Fibroblast of lung (primary cell): ENCODE measurements around the gene MID1. TPM values are rescaled to one million over a fixed set of nuclear protein-coding genes. Genes with fewer than 3 reads are reported as not detected.
A peak's percentile ranks its signal among the peaks of the same experiment; 100 is the strongest.

Experiments
- DNase-seq, 2 donors: peaks; one replicate each; pipeline versions ENCODE4 v3.0.0 to v3.0.0-alpha.2; 2010; ENCODE audit warnings: low read depth in 2 of 2
- H2AFZ ChIP-seq: 2 replicates; pipeline ENCODE4 v1.5.1; 2012; ENCODE audit warnings: low read length, control low read depth, inconsistent platforms
- H3K27ac ChIP-seq: 2 replicates; pipeline ENCODE4 v1.5.1; 2011; ENCODE audit warnings: low read length, control low read depth; ENCODE audit not compliant: insufficient read depth
- H3K27me3 ChIP-seq: 2 replicates; pipeline ENCODE4 v1.5.1; 2011; ENCODE audit warnings: mild to moderate bottlenecking, low read length; ENCODE audit not compliant: control insufficient read depth, insufficient read depth
- H3K36me3 ChIP-seq: 2 replicates; pipeline ENCODE4 v1.5.1; 2011; ENCODE audit warnings: low read length; ENCODE audit not compliant: control insufficient read depth, insufficient read depth
- H3K4me1 ChIP-seq: 2 replicates; pipeline ENCODE4 v1.5.1; 2011; ENCODE audit warnings: low read length; ENCODE audit not compliant: control insufficient read depth, insufficient read depth; ENCODE audit errors: extremely low read depth
- H3K4me2 ChIP-seq: 2 replicates; pipeline ENCODE4 v1.5.1; 2011; ENCODE audit warnings: low read length, control low read depth; ENCODE audit not compliant: insufficient read depth; ENCODE audit errors: extremely low read depth
- H3K4me3 ChIP-seq, 4 experiments: fragments of 200-600 bp in 1 of 4; sonication (generic) in 1 of 4; replicated peaks in 1 of 4; 2 replicates each; pipeline ENCODE4 v1.5.1; 2011 to 2016; ENCODE audit warnings: low read length in 4 of 4, low read depth in 3 of 4, mild to moderate bottlenecking in 3 of 4, control low read depth in 2 of 4, inconsistent platforms in 1 of 4, mixed read lengths in 1 of 4; ENCODE audit not compliant: insufficient read depth in 1 of 4; ENCODE audit errors: control extremely low read depth in 1 of 4
- H3K79me2 ChIP-seq: 2 replicates; pipeline ENCODE4 v1.5.1; 2012; ENCODE audit warnings: mild to moderate bottlenecking, low read length, inconsistent platforms; ENCODE audit not compliant: control insufficient read depth, insufficient read depth
- H3K9ac ChIP-seq: 2 replicates; pipeline ENCODE4 v1.5.1; 2011; ENCODE audit warnings: mild to moderate bottlenecking, low read length, control low read depth; ENCODE audit not compliant: insufficient read depth
- H3K9me3 ChIP-seq: 2 replicates; pipeline ENCODE4 v1.5.1; 2012; ENCODE audit warnings: low read depth, low read length; ENCODE audit not compliant: control insufficient read depth, insufficient read depth
- H4K20me1 ChIP-seq: 2 replicates; pipeline ENCODE4 v1.5.1; 2011; ENCODE audit warnings: low read length; ENCODE audit not compliant: control insufficient read depth, insufficient read depth; ENCODE audit errors: extremely low read depth
- EZH2 ChIP-seq: IDR thresholded peaks from 2 replicates; pipeline ENCODE4 v1.5.1; 2012; ENCODE audit warnings: low read length, control low read depth, mild to moderate bottlenecking; ENCODE audit errors: missing control alignments
- polyA plus RNA-seq, 2 donors: library from polyadenylated mRNA; depleted of rRNA in 1 of 2; stranded (reverse) in 1 of 2; unstranded in 1 of 2; fragments of >200 nt; gene quantifications; 2 replicates each; pipeline ENCODE4 v1.2.1, GENCODE V29; 2011 to 2012; ENCODE audit warnings: missing spikeins in 1 of 2
- total RNA-seq: library from RNA; depleted of rRNA; stranded (reverse); fragments of >200 nt; gene quantifications from 2 replicates; pipeline ENCODE4 v1.2.1, GENCODE V29; 2014
- TF ChIP-seq, protein P1 (sequence below), 2 donors: IDR thresholded peaks in 1 of 2; conservative IDR thresholded peaks in 1 of 2; 1 replicate in 1 of 2; 2 replicates in 1 of 2; pipeline ENCODE4 v1.5.1; 2011 to 2012; ENCODE audit warnings: low read length in 2 of 2, control low read depth in 1 of 2, inconsistent platforms in 1 of 2, low read depth in 1 of 2, mild to moderate bottlenecking in 1 of 2

The MID1 gene
- total and polyA plus RNA-seq, 2 donors (not counting 1 experiment from before 2014, with no cell fraction given), result 20.3 to 27.7 TPM

DNA sequence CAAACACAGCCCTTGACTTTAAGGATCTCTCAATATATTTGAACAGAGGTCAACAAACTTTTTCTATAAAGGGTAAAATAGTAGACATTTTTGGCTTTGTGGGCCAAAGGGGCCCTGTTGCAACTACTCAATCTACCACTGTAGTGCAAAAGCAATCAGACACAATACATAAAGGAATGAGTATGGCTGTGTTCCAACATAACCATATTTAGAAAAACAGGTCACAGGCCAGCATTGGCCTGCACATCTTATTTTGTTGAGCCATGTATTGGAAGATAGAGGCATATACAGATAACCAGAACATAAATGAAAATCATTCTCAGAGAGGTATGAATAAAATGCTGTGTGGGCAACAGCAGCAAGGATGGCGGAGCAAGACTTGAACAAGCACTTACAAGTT is 49.8 kb downstream of the MID1 start:
- Histone ChIP-seq H3K27me3 (no peaks in the 10 kb centered on the region), H3K9me3 (no peaks in the 10 kb centered on the region), H3K27ac (no peak overlapping the region), H3K36me3 (peaks cover 3% of the 10 kb centered on the region), H3K4me1 (peaks cover 8% of the 10 kb centered on the region), H4K20me1 (no peaks in the 10 kb centered on the region), H3K4me3 (no peak overlapping the region), H2AFZ (no peak overlapping the region), H3K9ac (no peak overlapping the region), H3K79me2 (peaks cover 9% of the 10 kb centered on the region), H3K4me2 (no peak overlapping the region)
- TF ChIP-seq, protein P1, sequence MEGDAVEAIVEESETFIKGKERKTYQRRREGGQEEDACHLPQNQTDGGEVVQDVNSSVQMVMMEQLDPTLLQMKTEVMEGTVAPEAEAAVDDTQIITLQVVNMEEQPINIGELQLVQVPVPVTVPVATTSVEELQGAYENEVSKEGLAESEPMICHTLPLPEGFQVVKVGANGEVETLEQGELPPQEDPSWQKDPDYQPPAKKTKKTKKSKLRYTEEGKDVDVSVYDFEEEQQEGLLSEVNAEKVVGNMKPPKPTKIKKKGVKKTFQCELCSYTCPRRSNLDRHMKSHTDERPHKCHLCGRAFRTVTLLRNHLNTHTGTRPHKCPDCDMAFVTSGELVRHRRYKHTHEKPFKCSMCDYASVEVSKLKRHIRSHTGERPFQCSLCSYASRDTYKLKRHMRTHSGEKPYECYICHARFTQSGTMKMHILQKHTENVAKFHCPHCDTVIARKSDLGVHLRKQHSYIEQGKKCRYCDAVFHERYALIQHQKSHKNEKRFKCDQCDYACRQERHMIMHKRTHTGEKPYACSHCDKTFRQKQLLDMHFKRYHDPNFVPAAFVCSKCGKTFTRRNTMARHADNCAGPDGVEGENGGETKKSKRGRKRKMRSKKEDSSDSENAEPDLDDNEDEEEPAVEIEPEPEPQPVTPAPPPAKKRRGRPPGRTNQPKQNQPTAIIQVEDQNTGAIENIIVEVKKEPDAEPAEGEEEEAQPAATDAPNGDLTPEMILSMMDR (conservative IDR thresholded peaks at IDR 0.05 in 1 of 2, IDR thresholded peaks at IDR 0.05 in 1 of 2; ENCODE audit: low read depth in 1 of 2, low read length in 2 of 2), result no peak
- no peak for TF ChIP-seq EZH2
- DNase-seq, result peak in 1 of 2 donors; percentile 29

DNA sequence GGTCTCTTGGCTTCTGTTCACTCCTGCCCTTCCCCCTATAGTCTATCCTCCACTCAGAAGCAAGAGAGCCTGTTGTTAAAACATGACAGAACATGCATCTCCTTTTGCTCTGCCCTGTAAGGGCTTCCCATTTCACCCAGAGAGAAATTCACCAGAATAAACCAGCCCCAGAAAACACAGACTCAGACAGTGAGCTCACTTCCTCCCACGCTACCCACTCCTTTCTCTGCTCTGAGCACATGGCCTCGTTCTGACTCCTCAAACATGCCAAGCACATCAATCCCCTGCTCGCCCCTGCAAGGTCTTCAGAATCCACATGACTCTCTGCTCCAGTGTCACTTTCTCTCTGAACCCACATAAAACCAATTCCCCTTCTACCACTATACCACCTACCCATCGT is 50.4 kb downstream of the MID1 start:
- no peak for TF ChIP-seq EZH2
- TF ChIP-seq, protein P1 (conservative IDR thresholded peaks at IDR 0.05 in 1 of 2, IDR thresholded peaks at IDR 0.05 in 1 of 2; ENCODE audit: low read depth in 1 of 2, low read length in 2 of 2), result no peak
- peaks cover 9% of the 10 kb centered on the region for H3K79me2 ChIP-seq
- H2AFZ ChIP-seq, result no peak overlapping the region
- H3K27me3 ChIP-seq, result no peaks in the 10 kb centered on the region
- no peak overlapping the region for H3K27ac ChIP-seq
- no peak overlapping the region for H3K4me2 ChIP-seq
- peaks cover 3% of the 10 kb centered on the region for H3K36me3 ChIP-seq
- H3K9ac ChIP-seq, result no peak overlapping the region
- H3K4me1 ChIP-seq, result peaks cover 12% of the 10 kb centered on the region
- peak in 1 of 2 donors; percentile 73 for DNase-seq
- no peaks in the 10 kb centered on the region for H3K9me3 ChIP-seq
- no peaks in the 10 kb centered on the region for H4K20me1 ChIP-seq
- H3K4me3 ChIP-seq, result no peak overlapping the region

DNA sequence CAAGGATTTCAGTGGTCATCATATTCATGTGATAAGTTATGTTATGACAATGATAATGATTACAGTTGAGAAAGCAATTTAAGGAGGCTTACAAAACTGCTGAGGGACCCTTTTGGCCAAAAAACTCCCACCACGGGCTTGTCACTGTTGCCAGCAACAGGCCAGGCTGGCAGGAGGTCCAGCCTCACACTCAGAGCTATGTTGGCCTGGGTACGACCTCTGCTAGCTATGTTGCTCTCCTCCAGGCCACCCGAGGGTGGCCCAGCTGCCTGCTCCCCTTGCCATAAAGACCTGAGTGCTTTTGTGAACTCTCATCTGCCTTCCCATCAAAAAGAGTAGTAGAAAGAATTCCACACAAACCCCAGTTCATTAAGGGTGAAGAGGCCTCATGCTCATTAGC is 52.0 kb downstream of the MID1 start:
- Histone ChIP-seq H4K20me1 (no peaks in the 10 kb centered on the region), H3K79me2 (peaks cover 7% of the 10 kb centered on the region), H3K27ac (no peak overlapping the region), H3K9ac (no peak overlapping the region), H3K4me2 (no peak overlapping the region), H3K9me3 (no peaks in the 10 kb centered on the region), H3K36me3 (peaks cover 3% of the 10 kb centered on the region), H3K4me1 (peaks cover 13% of the 10 kb centered on the region), H3K27me3 (no peaks in the 10 kb centered on the region), H3K4me3 (no peak overlapping the region), H2AFZ (no peak overlapping the region)
- peak in 1 of 2 donors; percentile 10 for DNase-seq
- TF ChIP-seq, protein P1 (conservative IDR thresholded peaks at IDR 0.05 in 1 of 2, IDR thresholded peaks at IDR 0.05 in 1 of 2; ENCODE audit: low read depth in 1 of 2, low read length in 2 of 2), result no peak
